Subcutaneous adipose tissue (tissue), 4 donors: ENCODE results near the gene BAG1. TPM values are rescaled to one million over a fixed set of nuclear protein-coding genes. Genes with fewer than 3 reads are reported as not detected.

Experiments used
- CTCF ChIP-seq: fragments of 450-650 bp; IDR thresholded peaks from one replicate; pipeline ENCODE4 v1.5.1; 2016; ENCODE audit warnings: low read depth, mild to moderate bottlenecking, control low read depth, antibody characterized with exemption, moderate library complexity
- total RNA-seq, 4 donors: library from RNA; depleted of rRNA; stranded (reverse); fragments of >200 nt; gene quantifications; one replicate each; pipeline ENCODE4 v1.1.0, GENCODE V29; 2016

BAG1 gene
- total RNA-seq, 4 donors from 2014 or later: 60.3 to 92.5 (median 77.8) TPM

GRCh38 chr9:33233626-33234342 lies 30.7 kb downstream of the BAG1 start:
- TF ChIP-seq CTCF: no peak

- TF ChIP-seq CTCF: no peak
These were observed 31.7 kb downstream of the BAG1 start for GRCh38 chr9:33232815-33233214.

- TF ChIP-seq CTCF: no peak
These were observed 32.9 kb downstream of the BAG1 start for GRCh38 chr9:33231623-33231942.

- TF ChIP-seq CTCF: no peak
These were observed 33.5 kb downstream of the BAG1 start for GRCh38 chr9:33230756-33231622.

- no peak for TF ChIP-seq CTCF
These were observed 35.0 kb downstream of the BAG1 start for GRCh38 chr9:33229359-33230114.

GRCh38 chr9:33228606-33229005 lies 35.9 kb downstream of the BAG1 start:
- TF ChIP-seq CTCF: no peak

- TF ChIP-seq CTCF: no peak
These were observed 36.8 kb downstream of the BAG1 start for GRCh38 chr9:33227741-33228140.
